ENCODE measurements around the gene BMP2K. TPM values are rescaled to one million over a fixed set of nuclear protein-coding genes. Genes with fewer than 3 reads are reported as not detected.

Gene BMP2K
- total and polyA plus RNA-seq, 7 donors = 13.2 to 37.9 (median 30.0) TPM

GRCh38 chr4:78960926-78961325 is 184.8 kb downstream of the BMP2K start:
- H3K4me3 ChIP-seq = no peak overlapping the region
- WGBS, 2 donors = 80 to 86% methylated on average over 3 of the region's 3 CpGs

More at GRCh38 chr4:78960926-78961325, 184.8 kb downstream of the BMP2K start:
- intact Hi-C loops (cut with DNase I) = no loop called here
- no peak for DNase-seq
- no peak overlapping the region for H3K27ac ChIP-seq
- H3K36me3 ChIP-seq = no peaks in the 10 kb centered on the region
- H3K4me1 ChIP-seq = peaks cover 0 to 6% (median 0%) of the 10 kb centered on the region in 4 donors
- TF ChIP-seq POLR2A (IDR thresholded peaks at IDR 0.05) (no peak), EP300 (IDR thresholded peaks at IDR 0.05) (no peak), CTCF (IDR thresholded peaks at IDR 0.05) (no peak), POLR2AphosphoS5 (IDR thresholded peaks at IDR 0.05) (no peak)
- no peaks in the 10 kb centered on the region for H3K9me3 ChIP-seq
- H3K27me3 ChIP-seq = no peaks in the 10 kb centered on the region

Small RNAs within 50 kb of the gene (small RNA-seq; reads per million reads assigned to genes)
- 0 reads per million in 3 donors for gene AC098818.1
- 0 reads per million in 3 donors for gene MIR5096
- 0 reads per million in 3 donors for gene RN7SL127P

Other genes starting within 250 kb of the BMP2K start
- gene ANXA3, start 224.6 kb upstream of the BMP2K start, total RNA-seq = 10 to 100 TPM; 17.8 to 62.9 (median 34.3) TPM
- 100 to 1,000 TPM in 1 of 3 donors, 10 to 100 TPM in 2; 46.4 to 109 (median 48.0) TPM for gene ANXA3, start 224.6 kb upstream of the BMP2K start, polyA plus RNA-seq
- gene PAQR3, start 163.1 kb downstream of the BMP2K start, total RNA-seq = 10 to 100 TPM; 17.1 to 32.1 (median 21.9) TPM
- 1 to 10 TPM; 4.8 to 9.0 (median 4.9) TPM for gene PAQR3, start 163.1 kb downstream of the BMP2K start, polyA plus RNA-seq